Measurements from ENCODE around the gene ARID1B.

The ARID1B gene

GRCh38 chr6:157116426-157116825 is 339.2 kb downstream of the ARID1B start:
- in situ Hi-C loops (cut with HindIII; ENCODE audit: low pct_ligation_motif_present, low sequenced_read_pairs), result no loop called here
- H3K27ac ChIP-seq, result no peak overlapping the region
- no peak overlapping the region for H3K4me3 ChIP-seq (ENCODE audit: low read depth, low read length)
- no peak for DNase-seq
- H3K36me3 ChIP-seq (replicated peaks), result no peaks in the 10 kb centered on the region
- no peak for TF ChIP-seq CTCF (IDR thresholded peaks at IDR 0.05; ENCODE audit: low read depth, low read length, missing control alignments)
- no peaks in the 10 kb centered on the region for H3K27me3 ChIP-seq (replicated peaks)

GRCh38 chr6:157117431-157118095 is 340.4 kb downstream of the ARID1B start:
- no peak for TF ChIP-seq CTCF (IDR thresholded peaks at IDR 0.05; ENCODE audit: low read depth, low read length, missing control alignments)
- no peak overlapping the region for H3K4me3 ChIP-seq (ENCODE audit: low read depth, low read length)
- H3K27me3 ChIP-seq (replicated peaks), result no peaks in the 10 kb centered on the region
- H3K36me3 ChIP-seq (replicated peaks), result no peaks in the 10 kb centered on the region
- in situ Hi-C loops (cut with HindIII; ENCODE audit: low pct_ligation_motif_present, low sequenced_read_pairs), result no loop called here
- no peak overlapping the region for H3K27ac ChIP-seq
- no peak for DNase-seq

- H3K27ac ChIP-seq, result no peak overlapping the region
- H3K4me3 ChIP-seq (ENCODE audit: low read depth, low read length), result no peak overlapping the region
- no peaks in the 10 kb centered on the region for H3K36me3 ChIP-seq (replicated peaks)
- no peak for DNase-seq
- TF ChIP-seq CTCF (IDR thresholded peaks at IDR 0.05; ENCODE audit: low read depth, low read length, missing control alignments), result no peak
- in situ Hi-C loops (cut with HindIII; ENCODE audit: low pct_ligation_motif_present, low sequenced_read_pairs), result no loop called here
- no peaks in the 10 kb centered on the region for H3K27me3 ChIP-seq (replicated peaks)
These were observed 342.4 kb downstream of the ARID1B start for GRCh38 chr6:157119502-157120027.

GRCh38 chr6:157120534-157121232 is 343.5 kb downstream of the ARID1B start:
- H3K27ac ChIP-seq, result no peak overlapping the region
- no peak overlapping the region for H3K4me3 ChIP-seq (ENCODE audit: low read depth, low read length)
- no peaks in the 10 kb centered on the region for H3K36me3 ChIP-seq (replicated peaks)
- no peak for TF ChIP-seq CTCF (IDR thresholded peaks at IDR 0.05; ENCODE audit: low read depth, low read length, missing control alignments)
- no peak for DNase-seq
- in situ Hi-C loops (cut with HindIII; ENCODE audit: low pct_ligation_motif_present, low sequenced_read_pairs), result no loop called here
- no peaks in the 10 kb centered on the region for H3K27me3 ChIP-seq (replicated peaks)

- no peak for TF ChIP-seq CTCF (IDR thresholded peaks at IDR 0.05; ENCODE audit: low read depth, low read length, missing control alignments)
- in situ Hi-C loops (cut with HindIII; ENCODE audit: low pct_ligation_motif_present, low sequenced_read_pairs), result no loop called here
- H3K36me3 ChIP-seq (replicated peaks), result no peaks in the 10 kb centered on the region
- no peak overlapping the region for H3K27ac ChIP-seq
- no peaks in the 10 kb centered on the region for H3K27me3 ChIP-seq (replicated peaks)
- DNase-seq, result no peak
- H3K4me3 ChIP-seq (ENCODE audit: low read depth, low read length), result no peak overlapping the region
These were observed 344.7 kb downstream of the ARID1B start for GRCh38 chr6:157121897-157122296.
